Stimulated activated CD8-positive, alpha-beta memory T cell treated with anti-CD3 and anti-CD28 coated beads, Interleukin-4, amount 100 ng/mL, for 1 hour (primary cell): Measurements from ENCODE around the gene TMEM191C.
"Not testable (repeated sequence)": the region's sequence is repeated elsewhere in the genome, so short reads cannot be mapped to it uniquely, and the experiment has no call there.

Experiments used
- DNase-seq, 2 donors: peaks; one replicate each; pipeline ENCODE4 v3.0.0-alpha.2; 2020; ENCODE audit warnings: low read depth in 2 of 2, low spot score in 1 of 2

TMEM191C gene

DNA sequence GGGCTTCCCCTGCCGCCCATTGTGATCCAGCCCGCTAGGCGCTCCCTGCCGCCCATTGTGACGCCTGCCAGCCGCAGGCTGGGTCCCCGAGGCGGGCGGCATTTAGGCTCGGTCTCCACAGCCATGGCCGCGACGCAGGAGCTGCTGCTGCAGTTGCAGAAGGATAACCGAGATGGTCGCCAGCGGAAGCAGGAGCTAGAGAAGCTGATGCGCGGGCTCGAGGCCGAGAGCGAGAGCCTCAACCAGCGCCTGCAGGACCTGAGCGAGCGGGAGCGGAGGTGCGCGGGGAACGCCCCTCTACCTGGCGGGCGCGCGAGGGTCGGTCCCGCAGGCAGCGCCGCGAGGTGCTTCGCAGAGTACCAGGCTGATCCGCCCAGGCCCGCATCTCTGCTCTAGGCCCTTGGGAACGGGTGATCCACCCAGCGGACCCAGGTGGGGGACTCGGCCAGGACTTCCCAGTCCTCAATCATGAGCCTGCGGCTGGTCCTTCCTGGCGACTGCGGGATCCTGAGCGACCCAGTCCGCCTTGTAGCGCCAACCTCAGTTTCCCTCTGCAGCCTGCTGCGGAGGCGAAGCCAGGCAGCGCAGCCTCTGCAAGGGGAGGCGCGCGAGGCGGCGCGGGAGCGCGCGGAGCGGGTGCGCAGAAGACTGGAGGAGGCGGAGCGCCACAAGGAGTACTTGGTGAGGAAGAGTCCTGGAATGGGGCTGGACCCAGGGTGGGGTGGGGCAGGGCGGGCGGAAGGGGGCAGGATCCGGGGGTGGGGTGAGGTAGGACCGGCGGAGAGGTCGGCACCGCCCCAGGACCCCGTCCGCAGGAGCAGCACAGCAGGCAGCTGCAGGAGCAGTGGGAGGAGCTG, at the start of gene TMEM191C:
Gene TMEM191C, plus strand, starts transcription at position 51 of the 857 bp plus-strand sequence. Its CDS starts 73 bp downstream, at position 124.
- not testable (repeated sequence) for DNase-seq

DNA sequence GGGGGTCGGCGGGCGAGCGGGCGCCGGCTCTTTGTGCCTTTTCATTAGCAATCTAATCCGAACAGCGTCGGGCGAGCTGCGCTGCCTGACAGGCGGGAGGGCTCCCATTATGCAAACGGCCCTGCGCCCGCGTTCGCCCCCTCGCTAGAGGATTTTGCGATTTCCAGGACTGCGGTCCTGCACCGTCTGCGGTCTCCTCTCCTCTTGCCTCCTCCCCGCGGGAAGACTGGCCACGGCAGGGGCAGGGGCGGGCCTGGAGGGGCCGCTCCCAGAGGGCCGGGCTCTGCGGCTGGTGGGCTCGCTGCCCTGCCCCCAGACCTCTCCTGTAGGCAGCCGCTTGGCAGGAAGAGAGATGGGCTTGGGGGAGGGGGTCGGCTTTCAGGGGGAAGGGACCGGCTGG, 49.3 kb upstream of the TMEM191C start:
- not testable (repeated sequence) for DNase-seq

DNA sequence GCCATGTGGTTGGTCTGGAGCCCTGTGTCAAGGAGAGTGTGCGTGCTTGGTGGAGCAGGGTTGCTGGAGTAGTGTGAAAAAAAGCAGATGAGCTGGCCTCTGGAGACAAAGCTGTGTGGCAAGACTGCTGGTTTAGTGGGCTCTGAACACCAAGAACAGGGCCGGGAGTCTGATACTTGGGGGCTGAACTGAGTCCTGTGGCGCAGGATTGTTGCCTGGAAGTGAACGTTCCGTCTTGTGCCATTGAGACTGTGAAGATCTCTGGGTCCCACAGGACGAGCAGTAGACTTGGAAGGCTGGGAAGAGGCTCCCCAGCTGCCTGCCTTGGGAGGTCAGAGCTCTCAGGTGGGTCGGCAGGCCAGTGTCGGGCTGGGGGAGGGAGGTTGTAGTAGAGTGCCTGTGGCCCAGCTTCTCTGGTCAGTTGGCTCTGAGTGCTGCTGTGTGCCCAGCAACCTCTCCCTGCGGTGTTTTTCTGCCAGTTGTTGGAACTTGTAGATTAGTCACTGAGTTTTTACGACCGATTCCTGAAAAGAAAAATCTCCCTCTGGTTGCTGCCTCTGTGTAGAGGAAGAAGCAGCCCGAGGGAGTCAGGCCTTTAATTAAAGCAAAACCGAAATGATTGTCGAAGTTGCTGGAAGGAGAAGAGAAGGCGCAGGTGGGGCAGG, 48.1 kb upstream of the TMEM191C start:
- not testable (repeated sequence) for DNase-seq

GRCh38 chr22:21420180-21420763, 46.9 kb upstream of the TMEM191C start:
- DNase-seq, result not testable (repeated sequence)

DNA sequence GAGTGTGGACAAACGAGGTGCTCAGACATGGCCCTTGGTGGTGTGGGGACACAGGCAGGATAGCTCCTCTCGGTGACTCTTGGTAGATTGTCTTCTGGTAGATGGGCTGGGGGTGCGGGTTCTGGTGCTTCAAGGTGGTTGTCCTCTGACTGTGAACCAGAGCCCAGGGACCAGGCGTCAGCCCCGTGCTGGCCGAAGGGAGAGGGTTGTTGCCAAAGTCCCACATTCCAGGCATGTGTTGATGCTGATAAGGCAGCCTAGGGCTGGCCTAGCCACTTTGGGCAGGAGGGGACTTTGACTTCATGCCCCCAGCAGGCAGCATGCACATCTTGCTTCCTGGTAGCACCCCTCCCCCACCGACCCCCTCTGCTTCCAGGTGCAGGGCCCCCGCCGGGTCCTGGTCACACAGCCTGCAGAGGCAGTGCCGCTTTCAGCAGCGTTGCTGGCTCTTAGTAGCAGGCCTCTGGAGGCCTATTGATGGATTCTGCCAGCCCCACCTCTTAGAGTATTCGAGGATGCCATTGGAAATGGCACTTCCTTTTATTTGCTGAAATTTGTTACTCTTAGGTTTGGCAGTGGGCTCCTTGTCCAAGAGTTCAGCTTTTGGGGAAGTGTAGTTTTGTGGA, 43.0 kb upstream of the TMEM191C start:
- not testable (repeated sequence) for DNase-seq

GRCh38 chr22:21434378-21435233, 32.6 kb upstream of the TMEM191C start:
- DNase-seq, result not testable (repeated sequence)

DNA sequence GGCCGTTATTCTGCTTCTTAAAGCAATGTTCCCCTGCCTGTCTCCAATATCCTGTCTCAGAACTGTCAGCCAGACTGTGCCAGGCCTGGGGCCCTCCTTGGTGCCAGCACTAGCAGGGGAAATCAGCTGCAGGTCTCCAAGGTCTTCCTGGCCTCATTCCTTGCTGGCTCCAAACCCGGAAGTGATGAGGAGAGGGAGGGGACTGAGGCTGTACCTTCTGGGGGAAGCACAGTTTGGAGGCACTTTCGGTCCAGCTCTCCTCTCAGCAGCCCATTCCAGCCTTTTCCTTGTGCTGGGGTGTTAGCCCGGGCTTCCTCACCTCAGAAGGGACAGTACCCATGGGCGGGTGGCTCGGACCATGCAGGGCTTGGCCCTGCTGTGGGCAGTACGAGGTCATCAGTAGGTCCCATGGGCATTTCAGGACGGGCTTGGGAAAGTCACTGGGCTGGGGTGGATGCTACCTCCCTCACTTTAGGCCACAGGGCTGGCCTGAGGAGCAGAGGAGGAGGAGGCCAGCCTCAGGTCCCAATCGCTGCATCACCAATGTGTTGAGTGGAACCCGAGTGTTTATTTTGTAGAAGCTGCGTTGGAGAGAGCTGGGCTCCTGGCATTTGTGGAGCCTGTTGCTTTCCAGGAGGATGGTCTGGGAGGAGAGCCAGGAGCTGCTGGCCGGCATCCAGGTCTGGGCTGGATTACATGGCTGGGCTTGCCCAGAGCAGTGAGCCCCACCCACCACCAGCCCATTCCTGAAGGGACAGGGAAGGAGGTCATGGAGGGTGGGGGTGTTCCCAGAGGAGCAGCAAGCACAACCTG, 31.0 kb upstream of the TMEM191C start:
- not testable (repeated sequence) for DNase-seq

GRCh38 chr22:21438013-21438412, 29.2 kb upstream of the TMEM191C start:
- not testable (repeated sequence) for DNase-seq

- not testable (repeated sequence) for DNase-seq
Measured at GRCh38 chr22:21440018-21440636, 27.1 kb upstream of the TMEM191C start.

GRCh38 chr22:21440676-21441075, 26.5 kb upstream of the TMEM191C start:
- not testable (repeated sequence) for DNase-seq

DNA sequence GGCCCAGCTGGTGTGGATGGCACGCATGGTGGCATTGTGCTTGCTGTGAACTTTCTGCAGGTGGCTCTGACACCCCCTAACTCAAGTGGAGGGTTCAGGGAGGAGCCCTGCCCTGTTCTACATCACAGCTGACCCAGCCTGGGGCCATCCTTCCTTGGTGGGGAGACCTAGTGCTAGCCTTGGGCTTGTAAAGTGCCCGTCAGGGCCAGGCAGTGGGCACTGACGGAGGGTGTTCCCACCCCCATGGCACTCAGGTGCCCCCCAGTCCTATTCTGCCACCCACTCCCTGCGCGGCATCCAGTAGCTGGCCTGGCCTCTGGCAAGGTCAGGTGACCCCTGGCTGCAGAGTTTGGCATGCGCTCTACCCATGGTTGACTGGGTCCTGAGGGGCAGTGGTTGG, 26.0 kb upstream of the TMEM191C start:
- not testable (repeated sequence) for DNase-seq

- DNase-seq, result not testable (repeated sequence)
Measured at GRCh38 chr22:21442123-21442522, 25.1 kb upstream of the TMEM191C start.

DNA sequence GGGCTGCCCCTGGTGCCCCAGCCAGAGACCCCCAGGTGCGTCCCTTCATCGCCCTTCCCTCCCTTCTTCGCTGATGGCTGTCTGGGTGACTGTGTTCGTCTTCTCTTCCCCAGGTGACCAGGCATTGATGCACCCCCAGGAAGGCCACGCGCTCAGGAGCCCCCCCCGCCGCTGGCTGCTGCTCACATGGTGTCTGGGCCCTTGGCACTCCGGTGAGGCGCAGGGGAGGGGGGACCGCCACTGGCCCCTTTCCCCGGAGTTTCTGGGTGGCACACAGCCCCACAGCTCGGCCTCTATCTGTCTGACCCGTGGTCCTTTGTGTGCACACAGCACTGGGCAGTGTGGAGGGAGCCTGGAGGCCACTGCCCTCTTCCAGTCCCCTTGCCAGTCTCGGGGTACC, 24.5 kb upstream of the TMEM191C start:
- not testable (repeated sequence) for DNase-seq

DNA sequence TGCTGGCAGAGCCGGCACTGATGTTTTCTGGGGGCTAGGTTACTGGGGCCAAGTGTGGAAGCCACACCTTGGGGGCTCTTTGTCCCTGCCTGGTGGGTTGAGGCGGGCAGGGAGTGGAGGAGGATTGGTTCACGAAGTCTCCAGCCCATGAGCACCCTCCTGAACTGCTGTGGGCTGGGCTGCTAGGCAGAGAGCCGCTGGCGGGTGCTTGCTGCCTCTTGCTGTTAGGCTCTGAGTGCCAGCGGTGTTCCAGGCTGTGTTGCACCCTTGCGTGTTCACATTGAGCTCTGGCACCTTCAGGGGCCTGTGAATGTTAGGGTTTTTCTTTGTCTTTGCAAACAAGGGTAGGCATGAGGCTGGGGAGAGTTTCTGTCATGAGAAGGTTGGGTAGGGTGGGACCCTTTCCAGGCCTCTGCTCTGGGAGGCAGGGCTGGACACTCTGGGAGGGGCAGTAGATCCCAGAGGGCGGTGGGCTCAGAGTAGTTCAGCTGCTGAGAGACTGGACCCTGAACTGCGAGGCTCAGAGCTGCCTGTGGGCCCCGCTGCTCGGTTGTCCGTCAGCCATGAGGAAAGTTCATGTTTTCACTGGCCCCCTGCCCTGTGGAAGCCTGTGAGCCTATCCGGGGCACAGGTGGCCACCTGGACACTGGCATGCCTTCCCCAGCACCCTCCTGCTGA, 24.0 kb upstream of the TMEM191C start:
- DNase-seq, result no peak

DNA sequence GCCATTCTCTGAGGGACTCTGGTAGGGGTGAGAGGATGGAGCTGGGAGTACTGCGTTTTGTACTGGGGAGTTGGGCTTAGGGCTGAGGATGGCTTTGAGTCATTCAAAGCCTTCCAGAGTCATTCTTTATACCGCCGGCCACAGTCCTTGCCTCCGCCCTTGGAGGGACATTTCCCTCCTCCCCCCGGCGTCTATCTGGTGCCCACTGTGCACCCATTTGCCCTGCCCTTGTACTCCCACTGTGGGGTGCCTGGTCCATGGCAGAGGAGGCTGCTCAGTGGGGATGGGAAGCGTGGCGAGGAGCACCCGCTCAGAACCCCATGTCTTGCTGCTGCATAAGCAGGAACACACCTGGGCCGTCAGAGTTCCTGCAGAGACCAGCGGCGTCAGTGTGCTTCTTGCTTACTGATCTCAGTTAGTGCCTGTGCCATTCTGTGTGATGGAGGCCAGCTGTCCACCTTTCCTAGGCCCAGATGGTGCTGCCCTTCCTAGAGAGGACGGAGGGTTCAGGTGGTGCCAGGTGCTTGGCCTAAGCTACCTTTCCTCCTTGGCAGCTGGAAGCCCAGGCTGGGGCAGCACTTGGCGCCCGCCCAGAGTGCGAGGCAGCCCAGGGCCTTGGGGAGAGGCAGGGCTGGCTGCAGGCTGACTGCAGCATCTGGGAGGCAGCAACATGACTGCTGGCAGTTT, 23.3 kb upstream of the TMEM191C start:
- DNase-seq, result no peak

DNA sequence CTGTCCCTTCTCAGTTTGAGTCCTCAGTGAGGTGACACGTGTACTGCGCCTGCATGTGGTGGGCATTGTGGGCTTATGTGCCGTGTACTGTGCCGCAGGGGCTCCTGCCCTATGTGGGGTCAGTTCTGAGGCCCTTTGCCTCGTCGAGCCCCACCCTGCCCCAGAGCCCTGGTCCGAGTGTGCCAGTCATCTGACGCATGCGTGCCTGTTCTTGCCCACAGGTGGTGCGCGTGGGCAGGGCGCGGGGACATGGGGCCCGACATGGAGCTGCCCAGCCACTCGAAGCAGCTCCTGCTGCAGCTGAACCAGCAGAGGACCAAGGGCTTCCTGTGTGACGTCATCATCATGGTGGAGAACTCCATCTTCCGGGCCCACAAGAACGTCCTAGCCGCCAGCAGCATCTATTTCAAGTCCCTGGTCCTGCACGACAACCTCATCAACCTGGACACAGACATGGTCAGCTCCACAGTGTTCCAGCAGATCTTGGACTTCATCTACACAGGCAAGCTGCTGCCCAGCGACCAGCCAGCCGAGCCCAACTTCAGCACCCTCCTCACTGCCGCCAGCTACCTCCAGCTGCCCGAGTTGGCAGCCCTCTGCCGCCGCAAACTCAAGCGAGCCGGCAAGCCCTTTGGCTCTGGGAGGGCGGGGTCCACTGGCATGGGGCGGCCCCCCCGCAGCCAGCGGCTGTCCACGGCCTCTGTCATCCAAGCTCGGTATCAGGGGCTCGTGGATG, 22.3 kb upstream of the TMEM191C start:
- DNase-seq, result no peak

GRCh38 chr22:21445437-21446127, 21.6 kb upstream of the TMEM191C start:
- no peak for DNase-seq
